ENCODE results near the gene STON2. TPM values are rescaled to one million over a fixed set of nuclear protein-coding genes. Genes with fewer than 3 reads are reported as not detected.

The STON2 gene
- total RNA-seq, 1 experiment from 2014 or later, result 9.1 TPM

DNA sequence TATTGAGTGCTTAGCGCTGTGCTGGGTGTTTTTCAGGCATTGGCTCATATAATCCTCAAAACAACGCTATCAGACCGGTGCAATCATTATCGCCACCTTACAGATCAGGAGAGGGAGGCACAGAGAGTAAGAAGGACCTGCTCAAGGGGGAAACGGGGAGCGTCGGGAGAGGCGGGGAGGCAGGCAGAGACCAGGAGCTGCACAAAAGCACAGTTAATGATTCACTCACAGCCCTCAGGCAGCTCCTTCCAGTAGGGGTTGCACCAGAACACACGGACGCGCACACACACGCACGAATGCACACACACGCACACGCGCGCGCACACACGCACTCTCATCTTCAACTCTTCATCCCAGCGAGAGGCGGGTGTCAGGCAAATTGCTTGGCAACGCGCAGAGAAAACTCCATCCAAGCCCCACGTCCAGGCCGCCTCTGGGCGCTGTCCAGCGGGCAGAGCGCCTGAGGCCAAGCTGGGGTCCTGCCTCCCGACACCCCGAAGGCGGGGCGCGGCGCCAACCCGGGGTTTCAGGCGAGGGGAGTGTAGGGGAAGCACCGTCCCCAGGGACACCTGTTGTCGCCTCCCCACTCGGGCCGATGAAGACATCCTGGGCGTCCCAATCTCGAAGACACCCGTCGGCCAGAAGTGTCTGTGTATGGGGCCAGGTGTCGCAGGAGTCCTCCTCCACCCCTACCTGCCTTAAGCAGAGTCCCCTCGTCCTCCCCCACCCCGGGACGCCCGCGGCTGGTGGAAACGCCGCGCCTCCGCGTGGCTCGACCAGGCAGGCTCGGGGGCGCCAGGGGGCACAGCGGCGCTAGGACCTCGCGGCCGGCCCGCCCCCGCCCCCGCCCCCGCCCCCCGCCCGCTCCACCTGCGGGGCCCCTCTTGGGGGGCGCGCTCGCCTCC, 35.5 kb upstream of the STON2 start:
- Histone ChIP-seq H4K20me1 (ENCODE audit: insufficient read depth) (no peaks in the 10 kb centered on the region), H3K36me3 (ENCODE audit: low read depth) (no peaks in the 10 kb centered on the region), H3K4me2 (peak overlapping the region; percentile 86), H3K27me3 (ENCODE audit: insufficient read depth, low read depth) (no peaks in the 10 kb centered on the region; the same call in 1 of the 2 replicates), H2AFZ (peak overlapping the region; percentile 88), H3K27ac (no peak overlapping the region), H3F3A (ENCODE audit: insufficient read depth, low read depth) (no peaks in the 10 kb centered on the region), H3K9me3 (ENCODE audit: insufficient read depth, low read depth) (no peaks in the 10 kb centered on the region), H3K4me1 (replicated peaks; ENCODE audit: insufficient read depth) (0 out of 2 replicates have a peak, but pooled peaks cover 4% of the 10 kb centered on the region), H3K4me3 (peak overlapping the region; percentile 67), H3K9me2 (ENCODE audit: insufficient read depth) (no peaks in the 10 kb centered on the region), H3K79me2 (ENCODE audit: low read depth) (no peaks in the 10 kb centered on the region)
- intact Hi-C loops (cut with micrococcal nuclease; ENCODE audit: unreplicated experiment), result loop anchor here (10.0 kb wide), 1 partner anchor 111 kb away; no protein-coding TSS in a partner anchor
- peak; percentile 14 to 40 for DNase-seq
- no peak for TF ChIP-seq EZH2 (IDR thresholded peaks at IDR 0.05; ENCODE audit: low read depth)
- no peak for TF ChIP-seq CTCF (conservative IDR thresholded peaks at IDR 0.05)
- ChIA-PET POLR2A (ENCODE audit: unreplicated experiment) (no interaction called here), CTCF (interaction anchor here (0.7 kb wide), 1 partner anchor 165 kb away, joined by 3 read pairs; no protein-coding TSS in a partner anchor)
- BruUV-seq (replicated peaks), result TSS peak; percentile 36

- no peak overlapping the region for H3K27ac ChIP-seq
- no peaks in the 10 kb centered on the region for H3K79me2 ChIP-seq (ENCODE audit: low read depth)
- peak overlapping the region; percentile 67; the same call in 1 of the 2 replicates for H3K4me3 ChIP-seq
- H3F3A ChIP-seq (ENCODE audit: insufficient read depth, low read depth), result no peaks in the 10 kb centered on the region
- H3K36me3 ChIP-seq (ENCODE audit: low read depth), result no peaks in the 10 kb centered on the region
- ChIA-PET POLR2A (ENCODE audit: unreplicated experiment) (no interaction called here), CTCF (no interaction called here)
- DNase-seq, result no peak
- H3K4me1 ChIP-seq (replicated peaks; ENCODE audit: insufficient read depth), result 0 out of 2 replicates have a peak, but pooled peaks cover 4% of the 10 kb centered on the region
- no peaks in the 10 kb centered on the region for H3K9me2 ChIP-seq (ENCODE audit: insufficient read depth)
- intact Hi-C loops (cut with micrococcal nuclease; ENCODE audit: unreplicated experiment), result loop anchor here (10.0 kb wide), 1 partner anchor 110 kb away; no protein-coding TSS in a partner anchor
- H3K4me2 ChIP-seq, result peak overlapping the region; percentile 86
- no peak for TF ChIP-seq EZH2 (IDR thresholded peaks at IDR 0.05; ENCODE audit: low read depth)
- TF ChIP-seq CTCF (conservative IDR thresholded peaks at IDR 0.05), result no peak
- H3K27me3 ChIP-seq (ENCODE audit: insufficient read depth, low read depth), result no peaks in the 10 kb centered on the region; the same call in 1 of the 2 replicates
- no peaks in the 10 kb centered on the region for H3K9me3 ChIP-seq (ENCODE audit: insufficient read depth, low read depth)
- no TSS peak for BruUV-seq (replicated peaks)
- no peaks in the 10 kb centered on the region for H4K20me1 ChIP-seq (ENCODE audit: insufficient read depth)
- peak overlapping the region; percentile 88; the same call in 1 of the 2 replicates for H2AFZ ChIP-seq
Observed at GRCh38 chr14:81435048-81435390, 34.9 kb upstream of the STON2 start.

- Histone ChIP-seq H4K20me1 (ENCODE audit: insufficient read depth) (no peaks in the 10 kb centered on the region), H3K4me3 (no peak overlapping the region), H2AFZ (no peak overlapping the region), H3K9me2 (ENCODE audit: insufficient read depth) (no peaks in the 10 kb centered on the region), H3F3A (ENCODE audit: insufficient read depth, low read depth) (no peaks in the 10 kb centered on the region), H3K36me3 (ENCODE audit: low read depth) (no peaks in the 10 kb centered on the region), H3K4me2 (no peak overlapping the region), H3K79me2 (ENCODE audit: low read depth) (no peaks in the 10 kb centered on the region), H3K27me3 (ENCODE audit: insufficient read depth, low read depth) (no peaks in the 10 kb centered on the region; the same call in 1 of the 2 replicates), H3K27ac (no peak overlapping the region), H3K9me3 (ENCODE audit: insufficient read depth, low read depth) (no peaks in the 10 kb centered on the region), H3K4me1 (replicated peaks; ENCODE audit: insufficient read depth) (0 out of 2 replicates have a peak, but pooled peaks cover 4% of the 10 kb centered on the region)
- BruUV-seq (replicated peaks), result no TSS peak
- TF ChIP-seq EZH2 (IDR thresholded peaks at IDR 0.05; ENCODE audit: low read depth) (no peak), CTCF (conservative IDR thresholded peaks at IDR 0.05) (no peak)
- ChIA-PET POLR2A (ENCODE audit: unreplicated experiment) (no interaction called here), CTCF (no interaction called here)
- intact Hi-C loops (cut with micrococcal nuclease; ENCODE audit: unreplicated experiment), result loop anchor here (10.0 kb wide), 1 partner anchor 109 kb away; no protein-coding TSS in a partner anchor
- no peak for DNase-seq
Observed at GRCh38 chr14:81434230-81434629, 34.1 kb upstream of the STON2 start.
